Ascending aorta (tissue), 2 donors: ENCODE measurements around the gene PDCD5. TPM values are rescaled to one million over a fixed set of nuclear protein-coding genes. Genes with fewer than 3 reads are reported as not detected.

ENCODE experiments used
- DNase-seq, 2 donors: peaks; one replicate each; pipeline ENCODE4 v3.0.0-alpha.2; 2019; ENCODE audit warnings: low spot score in 2 of 2
- H3K27ac ChIP-seq, 2 donors: fragments of 200-600 bp; sonication (generic); one replicate each; pipeline ENCODE4 v1.5.1; 2016 to 2017; ENCODE audit warnings: mild to moderate bottlenecking in 1 of 2
- H3K27me3 ChIP-seq: fragments of 200-600 bp; sonication (generic); one replicate; pipeline ENCODE4 v1.5.1; 2017
- H3K36me3 ChIP-seq, 2 donors: fragments of 200-600 bp; sonication (generic); one replicate each; pipeline ENCODE4 v1.5.1; 2016
- H3K4me1 ChIP-seq, 2 donors: fragments of 200-600 bp; sonication (generic); one replicate each; pipeline ENCODE4 v1.5.1; 2016 to 2017; ENCODE audit warnings: mild to moderate bottlenecking in 1 of 2
- H3K4me3 ChIP-seq, 2 donors: fragments of 200-600 bp; sonication (generic); one replicate each; pipeline ENCODE4 v1.5.1; 2016 to 2017; ENCODE audit warnings: mild to moderate bottlenecking in 1 of 2
- H3K9me3 ChIP-seq, 2 donors: fragments of 200-600 bp; sonication (generic); one replicate each; pipeline ENCODE4 v1.5.1; 2016
- CTCF ChIP-seq, 3 experiments: fragments of 200-600 bp in 2 of 3; fragments of 450-650 bp in 1 of 3; sonication (generic) in 2 of 3; IDR thresholded peaks; one replicate each; pipeline ENCODE4 v1.5.1; 2016 to 2019; ENCODE audit warnings: antibody characterized with exemption in 3 of 3, mild to moderate bottlenecking in 1 of 3, moderate library complexity in 1 of 3
- intact Hi-C: fragments of 100-400 bp; cut with DNase I; formaldehyde crosslinking; loops from one replicate; pipeline ENCODE4 v1.15.1; 2023
- total RNA-seq: library from RNA; depleted of rRNA; stranded (reverse); fragments of >200 nt; gene quantifications from one replicate; pipeline ENCODE4 v1.1.0, GENCODE V29; 2016

PDCD5 gene
- total RNA-seq, 1 donor from 2014 or later, result 36.6 TPM

DNA sequence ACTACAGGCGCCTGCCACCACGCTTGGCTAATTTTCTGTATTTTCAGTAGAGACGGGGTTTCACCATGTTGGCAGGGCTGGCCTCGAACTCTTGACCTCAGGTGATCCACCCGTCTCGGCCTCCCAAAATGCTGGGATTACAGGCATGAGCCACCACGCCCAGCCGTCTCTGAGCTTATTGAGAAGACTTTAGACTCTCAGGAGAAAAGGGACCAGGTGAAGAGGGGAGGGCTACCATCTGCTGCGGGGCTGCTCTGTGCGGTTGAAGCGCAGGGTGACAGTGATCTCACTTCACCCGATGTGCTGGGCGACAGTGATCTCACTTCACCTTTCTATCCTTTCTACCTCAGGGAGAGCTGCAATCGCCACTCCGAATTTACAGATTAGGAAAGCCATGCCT lies 25.3 kb downstream of the PDCD5 start:
- no peak for DNase-seq
- intact Hi-C loops, result no loop called here
- H3K4me3 ChIP-seq, result no peak overlapping the region
- peaks cover 62 to 72% of the 10 kb centered on the region in 2 donors for H3K36me3 ChIP-seq
- H3K4me1 ChIP-seq, result no peaks in the 10 kb centered on the region
- no peaks in the 10 kb centered on the region for H3K27me3 ChIP-seq
- TF ChIP-seq CTCF (IDR thresholded peaks at IDR 0.05), result no peak
- no peak overlapping the region for H3K27ac ChIP-seq
- H3K9me3 ChIP-seq, result no peaks in the 10 kb centered on the region

GRCh38 chr19:32607479-32607878 lies 26.5 kb downstream of the PDCD5 start:
- Histone ChIP-seq H3K9me3 (no peaks in the 10 kb centered on the region), H3K4me3 (no peak overlapping the region), H3K36me3 (peaks cover 64 to 71% of the 10 kb centered on the region in 2 donors), H3K27me3 (no peaks in the 10 kb centered on the region), H3K4me1 (no peaks in the 10 kb centered on the region), H3K27ac (no peak overlapping the region)
- intact Hi-C loops, result no loop called here
- TF ChIP-seq CTCF (IDR thresholded peaks at IDR 0.05), result no peak
- DNase-seq, result no peak

DNA sequence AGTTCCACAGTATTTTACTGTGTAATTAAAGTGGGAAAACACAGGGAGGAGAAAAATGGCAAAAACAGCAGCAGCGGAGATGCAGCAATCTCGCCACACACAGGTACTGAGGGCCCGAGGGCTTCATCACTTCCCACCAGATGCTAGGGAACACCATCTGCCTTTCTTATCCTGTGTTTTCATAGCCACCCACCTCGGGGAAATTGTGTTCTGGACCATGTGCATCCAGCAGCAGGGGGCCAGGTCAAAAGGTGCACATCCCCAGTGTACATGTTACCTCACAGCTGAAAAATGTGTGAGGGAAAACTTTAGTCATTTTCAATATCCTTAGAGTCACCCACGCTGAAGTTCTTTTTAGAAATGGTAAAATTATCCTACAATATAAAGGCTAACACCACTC lies 30.2 kb downstream of the PDCD5 start:
- DNase-seq, result no peak
- peaks cover 70 to 71% of the 10 kb centered on the region in 2 donors for H3K36me3 ChIP-seq

GRCh38 chr19:32613008-32613407 lies 32.0 kb downstream of the PDCD5 start:
- H3K36me3 ChIP-seq, result peaks cover 69 to 70% of the 10 kb centered on the region in 2 donors
- TF ChIP-seq CTCF (IDR thresholded peaks at IDR 0.05), result no peak

More for the DNA sequence above, 30.2 kb downstream of the PDCD5 start:
- intact Hi-C loops, result no loop called here
- no peak overlapping the region for H3K27ac ChIP-seq
- H3K4me1 ChIP-seq, result no peaks in the 10 kb centered on the region
- H3K4me3 ChIP-seq, result no peak overlapping the region
- no peak for TF ChIP-seq CTCF (IDR thresholded peaks at IDR 0.05)
- H3K27me3 ChIP-seq, result no peaks in the 10 kb centered on the region
- H3K9me3 ChIP-seq, result no peaks in the 10 kb centered on the region

GRCh38 chr19:32614916-32615315 lies 33.9 kb downstream of the PDCD5 start:
- intact Hi-C loops, result no loop called here
- Histone ChIP-seq H3K4me3 (no peak overlapping the region), H3K27me3 (no peaks in the 10 kb centered on the region), H3K27ac (no peak overlapping the region), H3K36me3 (peaks cover 74 to 86% of the 10 kb centered on the region in 2 donors), H3K4me1 (no peaks in the 10 kb centered on the region), H3K9me3 (no peaks in the 10 kb centered on the region)
- no peak for DNase-seq
- TF ChIP-seq CTCF (IDR thresholded peaks at IDR 0.05), result no peak

More at GRCh38 chr19:32613008-32613407, 32.0 kb downstream of the PDCD5 start:
- DNase-seq, result no peak
- H3K4me3 ChIP-seq, result no peak overlapping the region
- intact Hi-C loops, result no loop called here
- H3K27me3 ChIP-seq, result no peaks in the 10 kb centered on the region
- H3K4me1 ChIP-seq, result no peaks in the 10 kb centered on the region
- no peaks in the 10 kb centered on the region for H3K9me3 ChIP-seq
- no peak overlapping the region for H3K27ac ChIP-seq

DNA sequence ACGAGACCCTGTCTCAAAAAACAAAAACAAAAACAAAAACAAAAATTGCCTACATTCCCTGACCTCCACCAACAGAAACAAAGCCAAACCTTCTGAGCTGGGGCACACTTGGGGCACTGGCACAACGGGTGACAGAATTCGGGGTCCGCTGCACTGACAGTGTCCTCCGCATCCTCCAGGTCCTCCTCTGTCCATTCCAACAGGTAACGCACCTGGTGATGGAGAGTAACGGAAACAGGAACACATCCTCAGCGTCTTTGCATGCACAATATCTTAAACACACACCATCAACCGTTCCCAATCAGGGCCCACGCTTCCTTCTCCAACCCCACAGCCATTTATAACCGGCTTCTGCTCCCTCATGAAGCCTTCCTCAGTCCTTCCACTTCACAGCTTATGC lies 34.6 kb downstream of the PDCD5 start:
- DNase-seq, result no peak
- Histone ChIP-seq H3K27ac (no peak overlapping the region), H3K27me3 (no peaks in the 10 kb centered on the region), H3K4me3 (no peak overlapping the region), H3K9me3 (no peaks in the 10 kb centered on the region), H3K4me1 (no peaks in the 10 kb centered on the region), H3K36me3 (peaks cover 80 to 92% of the 10 kb centered on the region in 2 donors)
- intact Hi-C loops, result no loop called here
- no peak for TF ChIP-seq CTCF (IDR thresholded peaks at IDR 0.05)
